GM19455 (cell line): ENCODE results near the gene NUTM2D.
"Not testable (repeated sequence)": the region's sequence is repeated elsewhere in the genome, so short reads cannot be mapped to it uniquely, and the experiment has no call there.

Experiments
- ATAC-seq: cut with Tn5 transposase; IDR thresholded peaks from one replicate; pipeline ENCODE4 v1.9.1; 2021; ENCODE audit not compliant: unreplicated experiment

NUTM2D gene

DNA sequence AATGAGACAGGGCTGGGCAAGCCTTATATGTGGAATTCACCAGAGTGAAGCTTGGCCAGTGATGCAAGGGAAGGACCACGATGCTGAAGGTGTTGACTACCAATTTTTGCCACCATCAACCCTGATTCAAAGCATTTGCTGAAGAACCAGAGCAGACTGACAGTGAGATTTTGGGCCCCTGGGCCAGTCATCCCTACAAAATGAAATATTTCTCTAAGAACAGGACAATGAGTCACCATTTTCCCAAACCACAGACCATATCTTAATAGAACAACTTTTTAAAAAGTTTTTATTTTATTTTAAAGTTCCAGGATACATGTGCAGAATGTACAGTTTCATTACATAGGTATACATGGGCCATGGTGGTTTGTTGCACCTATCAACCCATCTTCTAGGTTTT, 16.5 kb downstream of the NUTM2D start:
- ATAC-seq: not testable (repeated sequence)

DNA sequence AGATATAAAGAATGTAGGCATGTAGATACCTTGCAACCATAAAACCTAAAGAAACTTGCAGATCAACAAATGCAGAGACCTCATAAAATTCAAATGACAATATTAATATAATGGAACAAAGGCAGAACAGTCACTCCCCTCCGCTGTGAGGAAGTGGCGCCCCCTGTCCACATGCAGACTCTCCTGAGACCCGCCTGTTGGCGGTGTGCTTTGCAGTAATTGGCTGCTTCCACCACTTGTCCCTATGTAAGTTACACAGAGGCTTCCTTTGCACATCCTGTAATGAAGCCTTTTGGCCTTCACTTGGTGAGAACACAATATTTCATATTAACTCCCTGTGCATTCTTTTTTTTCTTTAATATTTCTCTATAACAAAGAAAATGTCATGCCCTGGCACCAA, 21.6 kb downstream of the NUTM2D start:
- not testable (repeated sequence) for ATAC-seq

DNA sequence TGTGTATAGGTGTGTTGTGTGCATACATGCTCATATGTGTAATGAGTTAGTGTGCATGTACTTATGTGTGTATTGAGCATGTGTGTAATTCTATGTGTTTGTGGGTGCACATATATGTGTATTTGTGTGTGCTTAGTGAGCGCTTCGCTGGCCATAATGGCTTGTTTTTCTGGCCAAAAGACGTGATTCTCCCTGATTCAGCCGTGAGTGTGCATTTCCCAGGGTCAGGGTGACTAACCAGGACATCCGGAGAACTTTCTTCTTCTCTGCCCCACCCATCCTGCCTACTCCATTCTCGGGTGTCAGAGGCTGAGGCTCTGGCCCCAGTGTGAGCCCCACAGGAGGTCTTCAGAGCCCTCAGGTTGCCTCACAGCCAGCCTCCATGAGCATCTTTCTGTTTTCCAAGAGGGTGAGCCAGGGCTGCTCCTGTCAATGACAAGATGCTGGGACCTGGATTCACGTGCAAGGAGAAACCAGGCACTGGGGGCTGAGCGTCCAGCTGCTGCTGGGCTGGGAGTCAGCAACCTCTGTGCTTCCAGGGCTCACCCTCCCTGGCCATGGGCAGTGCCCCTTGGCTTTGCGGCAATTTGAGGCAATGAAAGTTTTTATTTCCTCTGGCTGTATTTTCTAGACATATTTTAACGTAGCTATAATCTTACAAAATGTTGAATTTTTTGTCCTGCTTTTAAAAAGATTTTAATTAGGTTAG, 25.8 kb downstream of the NUTM2D start:
- not testable (repeated sequence) for ATAC-seq

DNA sequence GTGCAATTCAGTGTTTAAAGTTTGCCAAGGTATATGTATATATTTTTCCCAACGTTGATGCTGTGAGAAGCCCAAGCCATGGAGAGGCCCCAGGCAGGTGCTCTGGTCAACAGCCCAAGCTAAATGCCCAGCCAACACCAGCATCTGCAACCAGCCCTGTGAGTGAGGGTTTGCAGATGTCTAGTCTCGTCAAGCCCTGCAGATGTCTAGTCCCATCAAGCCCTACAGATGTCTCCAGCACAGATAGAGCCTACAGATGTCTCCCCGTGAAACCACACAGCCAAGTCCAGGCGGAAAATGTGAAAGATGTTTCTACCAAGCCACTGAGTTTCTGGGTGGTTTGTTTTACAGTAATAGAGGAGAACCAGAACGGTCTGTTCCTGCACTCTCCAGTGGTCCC, 26.7 kb downstream of the NUTM2D start:
- ATAC-seq: not testable (repeated sequence)

DNA sequence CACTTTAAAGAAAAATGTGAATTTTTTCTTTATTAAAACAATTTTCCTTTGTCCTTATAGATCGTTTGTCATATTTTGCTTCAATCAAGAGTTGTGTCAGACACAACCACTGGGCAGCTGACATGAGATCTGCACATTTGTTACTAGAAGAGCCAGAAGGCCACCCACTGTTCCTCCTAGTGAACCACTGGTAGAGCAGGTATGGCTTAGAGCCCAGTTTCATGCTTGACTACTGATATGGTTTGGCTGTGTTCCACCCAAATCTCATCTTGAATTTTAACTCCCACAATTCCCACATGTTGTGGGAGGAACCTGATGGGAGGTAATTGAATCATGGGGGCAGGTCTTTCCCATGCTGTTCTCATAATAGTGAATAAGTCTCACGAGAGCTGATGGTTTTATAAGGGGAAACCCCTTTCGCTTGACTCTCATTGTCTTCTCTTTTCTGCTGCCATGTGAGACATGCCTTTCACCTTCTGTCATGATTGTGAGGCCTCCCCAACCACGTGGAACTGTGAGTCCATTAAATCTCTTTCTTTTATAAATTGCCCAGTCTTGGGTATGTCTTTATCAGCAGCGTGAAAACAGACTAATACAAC, 28.3 kb downstream of the NUTM2D start:
- not testable (repeated sequence) for ATAC-seq

DNA sequence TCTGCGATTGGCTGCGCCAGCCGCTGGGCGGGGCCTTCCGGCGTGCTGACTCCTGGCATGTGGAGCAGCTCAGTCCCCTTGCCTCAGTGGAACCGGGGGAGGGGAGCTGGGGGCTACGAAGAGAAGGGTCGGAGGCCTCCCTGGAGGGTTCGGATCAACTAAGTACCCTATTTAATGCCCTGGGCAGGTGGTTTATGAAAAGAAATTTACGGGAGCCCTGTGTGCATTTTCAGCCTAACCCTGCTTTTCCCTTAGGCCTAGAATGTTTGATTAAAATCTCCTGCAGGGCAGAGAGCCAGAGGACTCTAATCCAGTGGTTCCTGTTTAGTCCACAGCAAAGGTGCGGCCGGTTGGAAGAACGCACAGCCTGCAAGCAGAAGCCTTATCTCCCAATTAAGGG, 33.8 kb downstream of the NUTM2D start:
- ATAC-seq: not testable (repeated sequence)

DNA sequence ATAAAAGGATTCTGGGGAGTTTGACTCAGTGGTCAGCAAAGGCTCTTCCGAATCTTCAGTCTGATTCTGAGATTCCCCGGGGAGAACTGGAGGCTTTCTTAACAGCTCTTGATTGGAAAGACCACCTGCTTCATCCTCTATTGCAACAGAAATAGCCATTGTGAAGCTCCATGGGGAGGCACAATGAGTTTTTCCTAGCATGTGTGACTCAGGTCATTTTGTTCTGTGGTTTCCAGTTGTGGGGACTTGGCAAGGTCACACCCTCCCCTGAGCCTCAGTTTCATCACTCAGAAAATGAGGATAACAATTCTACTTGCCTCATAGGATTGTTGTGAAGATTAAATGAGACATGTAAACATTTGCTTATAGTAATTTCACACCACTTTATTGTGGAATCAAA, 38.7 kb downstream of the NUTM2D start:
- not testable (repeated sequence) for ATAC-seq

DNA sequence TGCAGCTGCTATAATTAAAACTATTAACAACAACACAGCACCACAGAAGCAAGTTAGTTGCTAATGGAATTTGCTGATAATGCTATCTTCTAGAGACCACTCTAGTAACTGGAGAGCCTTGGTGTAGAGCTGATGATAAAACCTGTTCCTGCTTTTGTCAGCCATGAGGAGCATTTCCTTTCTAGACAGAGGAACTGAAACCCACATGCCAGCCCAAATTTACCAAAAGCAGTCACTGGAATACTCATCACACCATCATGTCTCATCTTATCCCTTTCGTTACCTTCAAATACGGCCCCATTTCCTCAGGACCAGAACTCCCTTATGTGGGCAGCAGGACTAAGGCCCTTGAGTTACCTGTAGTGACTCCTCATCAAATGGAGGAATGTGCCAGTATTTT, 40.9 kb downstream of the NUTM2D start:
- ATAC-seq: not testable (repeated sequence)

DNA sequence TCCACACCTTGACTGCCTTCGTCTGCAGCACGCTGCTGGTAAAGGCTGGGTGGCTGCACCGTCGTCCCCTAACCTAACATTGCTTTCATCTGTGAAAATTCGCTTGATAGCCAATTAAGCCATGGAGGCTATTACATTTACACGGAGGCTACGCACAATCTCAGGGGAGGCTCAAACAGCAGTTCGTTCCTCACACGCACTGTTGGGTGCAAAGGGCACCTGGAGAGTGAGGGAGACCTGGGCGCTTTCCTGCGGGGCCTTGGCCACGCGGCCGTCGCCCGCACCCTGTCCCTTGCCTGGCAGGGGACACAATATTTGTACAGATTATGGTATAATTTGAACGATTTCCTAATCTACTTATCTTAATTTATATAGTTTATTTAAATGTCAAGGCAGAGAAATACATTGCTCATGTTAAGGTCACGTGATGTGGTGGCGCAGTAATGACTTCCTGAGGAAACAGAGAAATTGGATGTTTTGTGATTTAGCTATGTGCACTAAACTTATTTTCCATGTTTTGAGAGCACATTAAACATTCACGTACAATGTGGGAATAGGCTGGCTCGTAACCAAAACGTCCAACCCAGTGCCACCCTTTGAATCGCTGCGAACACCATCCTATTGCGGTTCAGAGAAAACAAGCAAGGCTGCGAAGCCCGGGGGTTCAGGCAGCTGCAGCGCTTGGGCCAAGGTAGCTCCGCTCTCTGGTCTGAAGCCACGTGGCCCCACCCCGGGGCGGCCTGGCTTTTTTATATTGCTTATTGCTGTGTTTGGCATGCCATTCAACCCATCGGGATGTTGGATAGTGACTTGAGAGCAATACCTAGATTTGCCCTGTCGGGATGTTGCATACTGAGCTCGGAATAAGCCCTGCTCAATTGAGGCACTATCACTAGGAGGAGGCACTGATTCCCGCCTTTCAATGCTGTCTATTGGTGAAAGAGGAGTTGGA, 50.2 kb downstream of the NUTM2D start:
- not testable (repeated sequence) for ATAC-seq

DNA sequence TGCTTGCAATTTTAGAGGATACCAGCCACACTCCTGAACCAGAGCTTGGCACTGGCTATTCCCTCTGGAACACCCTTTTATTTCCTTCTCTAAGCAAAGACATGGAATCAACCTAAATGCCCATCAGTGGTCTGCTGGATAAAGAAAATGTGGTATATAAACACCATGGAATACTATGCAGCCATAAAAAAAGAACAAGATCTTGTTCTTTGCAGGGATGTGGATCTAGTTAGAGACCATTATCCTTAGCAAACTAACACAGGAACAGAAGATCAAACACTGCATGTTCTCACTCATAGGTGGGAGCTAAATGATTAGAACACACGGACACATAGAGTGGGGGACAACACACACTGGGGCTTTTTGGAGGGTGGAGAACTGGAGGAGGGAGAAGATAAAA, 56.4 kb downstream of the NUTM2D start:
- ATAC-seq: not testable (repeated sequence)
